K562 (cell line): ENCODE results near the gene SLC4A3. TPM values are rescaled to one million over a fixed set of nuclear protein-coding genes. Genes with fewer than 3 reads are reported as not detected.

ENCODE experiments used
- CHD7 ChIP-seq: fragments of 200-600 bp; sonication (generic); IDR thresholded peaks from one replicate; pipeline ENCODE4 v1.6.1; 2012; ENCODE audit warnings: mild to moderate bottlenecking, low read depth, low read length, inconsistent platforms
- polyA plus RNA-seq, 8 experiments: library from polyadenylated mRNA; depleted of rRNA in 4 of 8; stranded (reverse) in 5 of 8; unstranded in 3 of 8; fragments of >200 nt; fragmentation: Nextera tagmentation in 2 of 8; fragmentation: Illumina TruSeq in 1 of 8; extraction: Ambion mirVana in 2 of 8; extraction: Trizol in 1 of 8; gene quantifications; 2 replicates each; pipeline versions ENCODE4 v1.2.1 to v1.2.3, GENCODE V29; 2011 to 2014; ENCODE audit warnings: inconsistent platforms in 1 of 8, missing spikeins in 1 of 8
- total RNA-seq, 7 experiments: library from RNA; depleted of rRNA in 6 of 7; stranded (reverse); fragments of >200 nt in 6 of 7; fragmentation: Illumina TruSeq in 2 of 7; extraction: Trizol in 2 of 7; gene quantifications; 2 replicates each; pipeline versions ENCODE4 v1.2.1 to v1.2.3, GENCODE V29; 2011 to 2021; ENCODE audit warnings: low replicate concordance in 1 of 7

SLC4A3 gene
- total and polyA plus RNA-seq, 9 of the 15 experiments (the other 6 are each of a cell fraction or from before 2014, with no cell fraction given) = 0.04 to 0.31 (median 0.16) TPM; not detected in 5

GRCh38 chr2:219595256-219595655 lies 32.2 kb upstream of the SLC4A3 start (continued):
- no peak for TF ChIP-seq CHD7
